IPS-18a (cell line): ENCODE measurements around the gene FAM136A.

Experiments
- H3K27ac ChIP-seq: one replicate; pipeline ENCODE4 v1.5.1; 2013; ENCODE audit warnings: low read length
- H3K27me3 ChIP-seq: one replicate; pipeline ENCODE4 v1.6.1; 2013; ENCODE audit warnings: mild to moderate bottlenecking, low read length; ENCODE audit not compliant: control insufficient read depth, insufficient read depth
- H3K36me3 ChIP-seq: one replicate; pipeline ENCODE4 v1.6.1; 2013; ENCODE audit warnings: low read depth, low read length; ENCODE audit not compliant: control insufficient read depth
- H3K4me1 ChIP-seq: one replicate; pipeline ENCODE4 v1.6.1; 2013; ENCODE audit warnings: low read depth, low read length; ENCODE audit not compliant: control insufficient read depth
- H3K4me3 ChIP-seq: one replicate; pipeline ENCODE4 v1.5.1; 2013; ENCODE audit warnings: low read length
- H3K9ac ChIP-seq: one replicate; pipeline ENCODE4 v1.6.1; 2013; ENCODE audit warnings: mild to moderate bottlenecking, low read length, moderate library complexity
- H3K9me3 ChIP-seq: one replicate; pipeline ENCODE4 v1.6.1; 2013; ENCODE audit warnings: low read depth, low read length; ENCODE audit not compliant: control insufficient read depth

Gene FAM136A

DNA sequence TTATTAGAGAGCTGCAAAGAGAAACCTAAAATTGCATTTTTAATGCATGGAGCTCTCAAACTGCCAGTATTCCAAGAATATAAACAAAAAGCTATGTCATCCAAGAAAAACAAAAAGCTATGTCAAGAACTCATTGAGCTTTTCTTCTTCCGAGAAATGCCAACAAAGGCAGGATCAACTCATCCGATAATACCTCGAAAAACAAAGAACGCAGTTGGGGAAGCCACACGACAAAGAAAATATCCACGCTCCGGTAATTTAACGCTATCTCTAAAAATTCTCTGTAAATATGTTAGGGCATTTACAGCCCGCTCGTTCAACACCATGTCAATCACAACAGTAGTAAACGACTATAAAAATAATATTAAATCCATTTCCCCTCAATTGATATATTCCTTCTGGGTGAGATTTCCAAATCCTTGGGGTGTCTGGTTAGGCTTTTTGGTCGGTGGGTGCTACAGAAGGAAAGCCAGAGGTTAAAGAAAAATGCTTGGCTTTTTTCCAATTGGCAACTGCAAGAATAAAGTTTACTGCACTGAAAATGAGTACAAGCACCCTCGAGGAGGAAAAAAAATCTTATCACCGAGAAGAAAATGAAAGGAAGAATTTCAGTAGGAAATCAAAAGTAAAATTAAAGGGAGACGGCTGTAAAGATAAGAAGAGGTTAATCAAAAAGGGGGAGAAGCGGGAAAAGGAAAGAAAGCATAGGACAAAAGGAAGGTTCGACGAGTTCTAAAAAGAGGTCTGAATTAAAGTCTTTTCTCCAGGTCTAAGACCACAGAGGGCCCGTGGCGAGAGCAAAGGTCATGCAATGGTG, 54.3 kb downstream of the FAM136A start:
- peak overlapping the region; percentile 99 for H3K9ac ChIP-seq
- peaks cover 10% of the 10 kb centered on the region for H3K4me1 ChIP-seq
- H3K27me3 ChIP-seq = no peaks in the 10 kb centered on the region
- H3K27ac ChIP-seq = peak overlapping the region; percentile 91
- peak overlapping the region; percentile 82 for H3K4me3 ChIP-seq
- H3K36me3 ChIP-seq = peaks cover 4% of the 10 kb centered on the region
- H3K9me3 ChIP-seq = no peaks in the 10 kb centered on the region
